Stimulated activated naive CD4-positive, alpha-beta T cell (primary cell): Measurements from ENCODE around the gene TCIRG1.

ENCODE experiments used
- DNase-seq, 6 experiments: peaks; one replicate each; lab custom pipeline; 2025; lab: John Stamatoyannopoulos, UW

Gene TCIRG1

DNA sequence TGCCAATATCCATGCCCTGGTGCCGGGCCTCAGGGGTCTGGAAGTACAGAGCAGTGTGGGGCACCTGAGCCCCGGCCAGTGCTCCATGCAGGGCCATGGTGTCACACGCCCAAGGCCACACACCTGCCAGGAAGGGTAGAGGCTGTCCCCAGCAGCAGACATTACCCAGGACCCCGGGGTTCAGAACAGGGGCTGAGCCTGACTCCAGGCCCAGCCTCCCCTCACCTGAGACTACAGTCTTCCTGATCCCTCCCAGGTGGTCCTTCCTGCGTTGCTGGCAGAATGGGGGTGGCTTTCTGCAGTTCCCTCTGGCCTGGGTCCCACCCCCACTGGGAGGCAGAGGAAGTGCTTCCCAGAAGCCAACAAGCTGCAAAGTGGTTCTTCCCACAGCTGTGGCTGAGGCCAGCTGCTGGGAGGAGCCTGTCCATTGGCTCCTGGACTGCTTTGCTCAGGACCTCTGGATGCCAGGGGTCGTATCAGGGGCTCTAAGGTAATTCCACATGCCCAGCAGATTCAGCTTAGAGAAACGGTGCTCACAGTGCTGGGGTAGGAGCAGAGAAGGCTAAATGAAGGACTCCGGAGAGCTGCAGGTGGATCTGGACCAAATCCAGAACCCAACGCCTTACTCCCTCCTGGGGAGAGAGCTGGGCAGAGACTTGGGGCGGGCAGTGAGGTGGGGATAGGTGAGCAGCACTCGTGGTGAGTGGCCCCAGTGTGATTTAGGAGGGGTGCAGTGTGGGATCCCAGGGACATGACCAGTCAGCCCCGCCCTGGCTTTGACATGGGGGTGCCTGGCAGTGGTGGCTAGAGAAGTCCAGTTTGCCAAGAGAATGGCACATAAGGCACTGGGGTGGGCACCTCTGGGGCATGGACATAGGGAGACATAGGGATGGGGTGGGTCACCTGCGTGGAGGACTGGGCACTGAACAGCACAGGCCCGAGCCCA is 12.6 kb downstream of the TCIRG1 start:
- no peak for DNase-seq

DNA sequence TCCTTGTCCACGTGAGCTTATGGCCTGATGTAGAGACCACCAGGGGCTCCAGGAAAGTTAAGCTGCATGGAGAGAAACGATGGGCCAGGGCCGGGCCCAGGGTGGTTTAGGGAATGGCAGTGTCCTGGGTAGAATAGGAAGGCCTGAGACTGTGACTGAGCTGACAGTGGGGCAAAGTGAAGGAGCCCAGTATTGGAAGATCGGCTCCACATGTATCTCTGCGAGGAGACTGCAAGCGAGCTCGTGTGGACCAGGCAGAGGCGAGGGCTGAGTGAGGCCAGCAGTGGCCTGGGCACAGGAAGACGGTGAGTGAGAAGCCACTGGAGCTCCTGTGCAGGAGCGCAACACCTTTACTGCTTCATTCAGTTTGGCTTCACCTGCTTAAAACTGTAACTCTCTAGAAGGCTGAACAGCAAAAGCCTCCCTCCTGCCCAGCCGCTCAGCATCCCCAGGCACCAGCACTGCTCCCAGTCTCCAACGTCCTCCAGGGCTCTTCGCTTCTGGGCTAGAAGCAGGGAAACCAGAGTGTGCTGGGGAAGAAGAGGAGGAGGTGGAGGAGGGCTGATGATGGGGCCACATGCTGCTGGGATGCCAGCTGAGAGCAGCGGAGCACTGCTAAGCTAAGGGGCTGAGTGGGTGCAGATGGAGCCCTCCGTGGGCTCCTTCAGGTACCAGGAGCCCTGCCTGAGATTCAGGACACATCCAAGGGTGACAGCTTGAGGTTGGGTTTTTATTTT is 13.5 kb downstream of the TCIRG1 start:
- no peak for DNase-seq

DNA sequence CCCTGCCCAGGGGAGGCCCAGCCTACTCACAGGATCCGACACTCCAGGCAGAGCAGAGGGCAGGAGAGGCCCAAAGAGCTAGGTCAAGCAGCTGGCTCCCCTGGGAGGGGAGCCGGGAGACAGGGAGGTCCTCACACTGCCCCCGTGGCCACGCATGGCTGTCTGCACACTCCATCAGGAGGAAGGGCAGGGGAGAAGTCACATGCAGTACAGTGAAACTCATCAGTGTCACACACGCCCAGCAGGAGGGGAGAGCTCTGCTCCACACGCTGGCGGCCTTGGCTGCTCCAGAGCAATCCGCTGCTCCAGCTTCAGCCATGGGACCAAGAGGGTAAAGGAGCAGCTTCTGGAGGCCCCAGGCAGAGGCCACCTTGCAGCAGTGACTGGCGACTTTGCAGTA is 14.3 kb downstream of the TCIRG1 start:
- no peak for DNase-seq

DNA sequence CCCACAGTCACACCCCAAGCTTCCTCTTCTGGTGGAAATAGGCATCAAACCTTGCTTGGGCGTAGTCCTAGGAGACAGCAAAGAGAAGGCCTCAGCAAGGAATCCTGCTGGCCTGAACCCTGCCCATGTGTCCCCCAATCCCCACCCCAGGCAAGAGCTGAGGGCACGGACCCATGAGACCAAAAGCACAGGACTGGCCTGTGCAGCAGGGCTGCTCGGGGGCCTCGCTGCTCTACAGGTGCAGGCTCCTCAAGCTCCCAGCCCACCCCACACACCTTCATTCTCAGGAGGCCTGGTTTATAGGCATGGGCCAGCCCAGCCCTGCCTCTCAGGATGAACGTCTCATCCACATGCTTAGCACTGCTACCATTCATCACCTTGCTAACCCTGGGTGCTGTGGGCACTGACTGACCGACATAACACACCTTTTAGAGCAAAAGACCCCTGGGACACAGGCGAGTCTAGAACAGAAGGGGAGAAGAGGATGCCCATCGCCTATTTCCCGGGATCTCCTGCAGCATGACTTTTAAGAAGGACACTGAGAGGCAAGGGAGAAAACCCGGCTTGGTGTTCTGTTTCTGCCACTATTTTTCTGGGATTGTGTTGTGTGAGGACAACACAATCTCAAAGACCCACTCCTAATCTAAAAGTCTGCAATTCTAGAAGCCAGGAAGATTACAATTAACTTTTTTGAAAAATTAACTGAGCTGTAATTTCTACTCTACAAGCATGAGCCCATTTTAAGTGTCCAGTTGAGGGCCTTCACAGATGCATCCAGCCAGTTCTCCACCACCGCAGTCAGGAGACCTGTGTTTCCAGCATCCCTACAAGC is 15.4 kb downstream of the TCIRG1 start:
- DNase-seq: no peak

DNA sequence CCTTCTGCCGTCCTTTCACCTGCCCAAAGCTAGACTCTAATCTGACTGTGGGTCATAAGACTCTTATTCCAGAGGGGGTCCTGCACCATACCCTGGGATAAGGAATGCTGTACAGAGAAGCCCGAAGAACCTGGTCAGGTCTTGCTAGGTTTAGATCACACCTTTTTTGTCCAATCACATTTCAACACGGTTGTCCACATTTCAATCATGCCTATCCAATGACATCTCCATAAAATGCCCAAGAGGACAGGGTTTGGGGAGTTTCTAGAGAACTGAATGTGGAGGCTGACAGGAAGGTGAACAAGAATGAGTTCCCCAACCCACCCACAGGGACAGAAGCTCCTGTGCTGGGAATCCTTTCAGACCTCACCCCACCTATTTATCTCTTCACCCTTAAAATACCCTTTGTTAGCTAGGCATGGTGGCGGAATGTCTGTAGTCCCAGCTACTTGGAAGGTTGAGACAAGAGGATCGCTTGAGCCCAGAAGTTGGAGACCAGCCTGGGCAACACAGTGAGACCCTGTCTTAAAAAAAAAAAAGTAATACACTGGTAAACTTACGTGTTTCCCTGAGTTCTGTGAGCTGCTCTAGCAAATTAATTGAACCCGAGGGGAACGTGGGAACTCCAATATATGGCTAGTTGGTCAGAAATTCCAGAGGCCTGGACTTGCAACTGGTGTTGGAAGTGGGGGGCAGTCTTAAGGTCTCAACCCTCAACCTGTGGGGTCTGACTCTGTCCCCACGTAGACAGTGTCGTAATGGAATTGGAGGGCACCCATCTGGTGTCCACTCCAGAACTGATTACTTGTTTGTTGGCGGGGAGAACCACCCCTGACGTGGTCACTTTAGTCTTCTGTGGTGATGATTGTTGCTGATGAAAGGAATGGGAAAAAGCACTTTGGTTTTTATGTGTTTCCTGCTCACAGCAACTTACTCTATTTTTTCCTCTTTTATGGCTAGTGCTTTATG is 17.8 kb downstream of the TCIRG1 start:
- no peak for DNase-seq

DNA sequence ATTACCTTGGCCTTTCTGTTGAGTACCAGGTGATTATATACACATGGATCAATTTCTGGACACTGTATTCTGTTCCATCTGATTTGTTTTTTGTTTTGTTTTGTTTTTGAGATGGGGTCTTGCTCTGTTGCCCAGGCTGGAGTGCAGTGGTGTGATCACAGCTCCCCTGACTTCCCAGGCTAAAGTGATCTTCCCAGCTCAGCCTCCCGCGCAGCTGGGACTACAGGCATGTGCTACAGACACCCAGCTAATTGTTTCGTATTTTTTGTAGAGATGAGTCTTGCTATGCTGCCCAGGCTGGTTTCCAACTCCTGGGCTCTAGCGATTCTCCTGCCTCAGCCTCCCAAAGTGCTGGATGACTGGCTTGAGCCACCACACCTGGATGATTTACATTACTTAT is 19.0 kb downstream of the TCIRG1 start:
- no peak for DNase-seq

DNA sequence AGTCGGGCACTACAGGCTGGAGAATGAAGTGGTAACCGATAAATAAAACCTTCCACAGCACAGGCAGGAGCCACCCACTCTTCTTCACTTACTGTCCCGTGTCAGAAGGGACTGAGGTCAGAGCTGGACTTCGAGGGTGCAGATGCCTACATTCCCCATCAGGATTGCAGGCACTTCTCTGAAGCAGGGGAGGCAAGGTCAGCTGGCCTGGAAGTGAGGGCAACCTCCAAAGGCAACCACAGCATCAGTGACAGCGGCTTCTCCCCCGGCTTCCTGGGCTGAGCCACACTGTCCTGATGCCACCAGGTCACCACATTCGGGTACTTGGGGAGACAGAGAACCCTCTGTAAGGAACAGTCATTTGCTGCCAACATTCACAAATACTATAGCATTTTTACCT is 22.7 kb downstream of the TCIRG1 start:
- no peak for DNase-seq

DNA sequence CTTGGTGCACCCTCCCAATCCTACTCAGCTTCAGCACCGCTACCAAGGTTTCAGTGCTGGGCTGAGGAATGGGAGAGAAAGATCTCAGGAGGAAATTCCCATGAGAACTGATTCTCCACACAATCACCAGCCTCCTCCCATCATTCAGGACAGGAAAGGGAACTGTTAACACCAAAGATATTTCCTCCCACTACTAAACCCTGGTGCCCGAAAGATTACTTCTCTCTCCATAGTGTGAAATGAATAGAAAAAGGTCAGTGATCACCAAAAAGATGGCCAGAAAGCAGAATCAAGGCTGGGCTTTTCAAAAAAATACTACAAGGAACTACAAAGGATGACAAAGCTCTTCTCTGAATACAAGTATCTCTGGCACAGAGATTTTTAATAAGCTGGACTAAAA is 26.1 kb downstream of the TCIRG1 start:
- DNase-seq: no peak

DNA sequence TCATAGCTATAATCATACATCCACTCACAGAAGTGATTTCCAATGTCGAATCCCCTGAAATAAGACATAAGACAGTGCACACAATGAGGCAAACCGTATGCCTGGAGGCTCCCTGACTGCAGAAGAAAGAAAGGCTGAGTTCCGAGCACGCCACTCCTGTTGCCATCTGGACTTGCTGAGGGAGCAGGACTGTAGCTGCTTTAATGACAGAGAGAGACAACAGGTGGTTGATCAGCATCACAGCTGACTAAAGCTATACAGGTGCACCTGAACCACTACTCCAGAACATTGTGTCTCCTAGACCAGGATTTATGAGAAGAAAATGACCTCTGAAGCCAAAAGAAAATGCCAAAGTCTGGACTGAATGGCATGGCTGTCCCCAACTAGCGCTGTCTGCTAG is 27.0 kb downstream of the TCIRG1 start:
- DNase-seq: no peak

DNA sequence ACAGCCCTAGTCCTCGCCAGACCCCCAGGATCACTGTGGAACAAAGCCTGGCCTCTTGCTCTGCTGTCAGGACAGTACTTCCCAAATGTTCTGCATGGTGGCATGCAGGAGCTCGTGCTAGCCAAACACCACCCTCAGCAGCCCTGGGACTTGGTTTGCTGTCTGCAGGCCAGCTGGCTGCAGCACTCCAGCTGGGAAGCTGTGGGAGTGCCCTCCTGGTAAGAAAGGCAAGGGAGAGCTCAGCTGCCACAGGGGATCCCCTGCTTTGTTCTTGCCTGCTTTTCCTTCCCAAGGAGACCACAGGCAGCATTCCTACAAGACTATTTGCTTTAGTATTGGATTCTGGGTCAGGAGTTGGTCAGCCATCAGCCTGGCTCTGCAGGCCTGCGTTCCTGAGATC is 27.9 kb downstream of the TCIRG1 start:
- DNase-seq: no peak

DNA sequence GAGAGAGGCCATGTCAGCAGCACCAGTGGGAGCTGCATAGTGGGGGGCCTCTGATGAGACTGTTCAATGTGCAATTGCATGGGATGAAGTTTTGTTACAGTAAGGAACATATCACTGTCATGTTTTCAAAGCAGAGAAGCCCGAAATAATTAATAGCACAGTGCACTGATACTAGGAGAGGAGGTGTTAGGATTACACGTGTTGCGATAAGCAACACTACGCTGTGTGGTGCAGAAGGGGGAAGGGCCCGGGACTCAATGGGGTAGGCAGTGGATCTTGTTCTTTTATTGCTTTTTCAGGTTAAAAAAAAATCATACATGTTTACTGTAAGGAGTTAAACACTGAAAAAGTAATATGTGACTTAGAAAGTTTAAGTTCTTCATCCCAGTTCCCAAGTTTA is 29.2 kb downstream of the TCIRG1 start:
- no peak for DNase-seq

DNA sequence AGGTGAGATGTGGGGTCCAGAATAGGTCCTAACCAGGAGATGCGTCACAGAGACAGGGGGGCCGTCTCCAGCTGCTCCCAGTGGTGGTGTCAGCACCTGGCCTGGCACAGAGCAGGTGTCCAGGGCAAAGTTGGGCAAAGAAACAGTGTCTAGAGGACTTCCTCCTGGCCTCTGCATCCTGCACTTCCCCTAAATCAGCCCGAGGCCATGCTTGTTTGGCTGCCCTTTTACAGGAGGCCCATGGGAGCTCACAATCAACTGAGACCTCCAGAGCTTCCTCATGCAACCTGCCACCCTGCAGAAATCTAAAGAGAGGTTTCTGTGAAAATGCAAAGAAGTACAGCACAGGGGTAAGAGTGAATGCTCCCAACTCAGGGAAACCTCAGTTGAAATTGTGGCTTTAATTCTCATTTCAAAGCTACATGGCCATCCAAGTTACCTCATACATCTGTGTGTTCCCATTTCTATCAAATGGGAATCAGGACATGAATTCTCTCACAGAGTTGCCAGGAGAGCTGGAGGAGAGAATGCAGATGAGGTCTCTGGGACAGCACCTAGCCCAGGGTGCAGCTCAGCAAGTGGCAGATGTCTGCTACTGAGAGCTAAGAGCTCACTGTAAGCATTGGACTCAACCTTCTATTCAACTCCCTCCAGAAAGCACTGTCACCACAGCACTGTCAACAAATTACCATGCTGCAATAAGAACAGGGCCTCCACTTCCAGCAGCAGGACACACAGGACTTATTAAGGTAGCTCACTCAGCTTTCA is 32.6 kb downstream of the TCIRG1 start:
- DNase-seq: no peak

DNA sequence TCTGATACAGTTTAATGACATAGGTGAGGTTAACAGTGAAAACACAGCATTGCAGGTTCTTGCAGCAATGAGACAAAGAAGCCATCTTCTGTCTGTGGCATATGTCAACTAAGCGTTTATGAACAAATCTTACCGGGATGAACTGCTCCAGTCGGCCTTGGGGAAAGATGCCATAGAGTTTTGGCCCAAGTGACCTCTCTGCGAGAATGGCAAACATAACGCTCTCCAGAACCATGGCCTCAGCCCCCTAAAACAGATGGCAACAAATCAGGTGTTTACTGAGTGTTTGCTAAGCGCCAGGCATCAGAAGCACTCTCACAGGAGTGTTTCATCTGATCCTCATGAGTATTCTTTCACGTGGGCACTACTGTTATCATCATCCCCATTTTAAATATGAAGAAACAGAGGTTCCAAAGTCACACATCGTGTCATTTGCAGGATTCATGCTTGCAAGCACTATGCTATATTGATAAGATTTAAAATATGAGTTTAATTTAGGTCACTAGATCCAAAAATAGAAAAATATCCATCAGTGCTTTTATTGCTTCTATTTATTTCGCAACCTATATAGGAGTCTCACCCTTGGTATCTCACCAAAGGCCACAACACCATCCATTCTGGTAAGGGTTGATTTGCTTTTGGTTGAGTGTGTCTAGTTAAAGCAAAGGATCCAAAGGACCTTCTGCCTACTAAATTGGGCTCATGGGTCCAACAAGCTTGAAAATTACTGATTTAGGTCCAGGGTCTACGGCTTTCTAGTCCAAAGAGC is 35.9 kb downstream of the TCIRG1 start:
- DNase-seq: no peak

DNA sequence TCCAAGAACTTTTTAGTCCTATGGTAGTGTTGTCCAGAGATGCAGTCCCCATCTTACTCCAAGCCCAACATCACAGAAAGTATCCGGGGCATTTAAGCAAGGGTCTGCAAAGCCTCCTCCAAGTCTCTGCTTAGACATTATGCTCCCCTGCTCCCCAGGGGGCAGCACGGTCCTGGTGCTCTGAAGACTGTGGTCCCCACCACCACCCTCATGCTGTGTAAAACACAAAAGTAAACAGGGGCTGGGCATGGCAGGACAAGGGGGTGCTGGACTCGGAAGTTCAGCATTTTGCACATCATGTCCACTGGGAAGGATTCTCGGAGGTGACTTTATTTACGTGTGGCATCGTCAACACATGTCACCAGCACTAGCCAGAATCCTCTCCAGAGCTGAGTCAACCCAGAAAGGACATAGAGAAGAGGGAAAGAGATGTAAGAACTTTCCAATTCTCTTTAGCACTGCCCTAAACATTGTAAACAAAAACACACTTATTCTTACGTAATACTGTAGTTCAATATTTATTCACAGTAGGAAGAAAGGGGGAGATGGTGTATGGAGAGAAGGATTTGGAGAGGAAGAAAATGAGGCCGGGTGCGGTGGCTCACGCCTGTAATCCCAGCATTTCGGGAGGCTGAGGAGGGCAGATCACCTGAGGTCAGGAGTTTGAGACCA is 37.7 kb downstream of the TCIRG1 start:
- no peak for DNase-seq

DNA sequence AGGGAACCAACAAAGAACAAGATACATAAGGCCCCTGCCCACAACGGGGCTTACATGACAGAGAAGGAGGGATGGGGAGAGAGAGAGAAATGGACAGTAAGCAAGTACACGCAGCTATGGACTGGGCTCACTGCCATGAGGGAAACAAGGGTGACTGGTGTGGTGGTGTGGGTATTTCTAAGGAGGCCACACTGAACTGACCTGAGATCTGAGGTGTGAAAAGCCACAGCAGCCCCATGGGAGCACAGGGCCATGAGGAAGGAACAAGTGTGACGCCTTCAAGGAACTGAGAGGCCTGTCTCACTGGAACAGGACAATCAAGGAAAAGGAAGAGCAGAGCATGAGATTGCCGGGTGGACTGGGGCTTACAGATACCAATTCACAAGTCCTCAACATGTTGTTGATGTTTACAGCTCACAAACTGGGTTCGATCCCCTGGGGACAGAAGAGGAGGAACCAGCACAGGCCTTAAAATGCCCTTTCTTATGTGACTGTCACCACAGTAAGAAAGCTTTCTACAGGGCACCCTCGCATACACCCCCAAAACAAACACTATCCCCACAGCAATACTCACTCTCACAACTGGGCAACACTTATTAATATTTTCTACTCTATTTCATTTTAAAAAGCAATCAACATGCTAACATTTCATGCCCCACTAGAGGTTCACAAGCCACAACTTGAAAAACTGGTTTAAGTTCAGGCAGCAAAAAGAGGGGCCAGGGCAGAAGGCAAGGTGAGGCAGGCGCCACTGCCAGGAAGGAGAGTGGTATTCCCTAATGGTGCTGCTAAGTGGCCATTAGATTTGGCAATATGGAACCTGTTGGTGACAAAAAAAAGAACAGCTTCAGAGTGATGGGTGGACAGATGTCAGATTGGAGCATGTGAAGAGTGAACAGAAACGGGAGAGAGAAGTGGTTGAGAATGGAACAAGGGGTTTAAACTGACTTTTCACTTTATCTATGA is 39.1 kb downstream of the TCIRG1 start:
- no peak for DNase-seq

DNA sequence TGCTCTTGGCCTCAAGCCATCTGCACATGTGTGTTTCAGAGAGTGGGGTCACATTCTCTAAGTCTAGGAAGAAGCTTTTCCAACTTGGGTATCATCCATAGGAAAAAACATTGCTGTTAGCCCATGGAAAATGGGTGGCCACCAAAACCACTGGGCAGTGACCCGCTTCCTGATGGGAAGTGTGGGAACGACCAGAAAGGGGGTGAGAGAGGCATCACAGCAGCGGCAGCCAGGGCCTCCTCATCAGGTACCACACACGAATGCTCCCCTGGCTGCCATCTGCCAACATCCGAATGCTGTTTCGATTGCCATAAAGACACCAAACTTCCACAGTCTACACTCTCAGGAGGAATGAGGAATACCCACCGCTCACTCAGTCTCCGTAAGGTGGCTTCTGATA is 42.0 kb downstream of the TCIRG1 start:
- DNase-seq: no peak

DNA sequence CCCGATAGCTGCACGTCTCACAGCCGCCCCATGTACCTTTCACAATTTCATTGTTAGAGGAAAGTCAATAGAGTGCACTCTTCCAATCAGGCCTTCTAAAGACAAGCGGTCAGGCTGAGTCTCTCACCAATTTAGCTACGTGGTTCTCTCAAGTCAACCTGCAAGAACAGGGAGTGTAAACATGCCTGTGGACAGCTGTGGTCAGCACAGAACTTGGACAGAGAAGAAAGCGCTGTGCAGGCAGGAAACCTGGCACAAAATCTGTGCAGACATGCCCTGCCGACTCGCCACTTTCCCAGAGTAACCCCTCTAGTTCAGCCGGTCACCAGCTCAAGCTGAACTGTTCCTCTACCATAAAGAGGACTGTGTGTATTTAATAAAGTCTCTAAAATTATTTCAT is 42.9 kb downstream of the TCIRG1 start:
- no peak for DNase-seq

DNA sequence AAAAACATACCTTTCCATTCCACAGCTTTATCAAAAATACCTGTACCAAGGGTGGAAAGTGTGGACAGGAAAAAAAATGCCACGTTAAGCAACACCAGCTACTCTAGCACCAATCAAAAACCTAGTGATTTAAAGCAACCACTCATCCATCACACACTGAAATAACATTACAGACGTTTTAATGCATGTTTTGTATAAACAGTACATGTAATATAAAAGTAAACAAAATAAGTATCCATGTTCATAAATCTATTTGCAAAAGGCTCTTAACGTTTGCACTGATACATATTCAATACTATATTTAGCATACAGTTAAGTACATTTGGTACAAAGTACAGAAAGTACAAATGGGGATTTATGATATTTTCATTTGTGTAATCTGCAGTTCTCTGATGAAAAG is 43.7 kb downstream of the TCIRG1 start:
- no peak for DNase-seq
